ENCODE data around the gene PARL.
"Not testable (repeated sequence)": the region's sequence is repeated elsewhere in the genome, so short reads cannot be mapped to it uniquely, and the experiment has no call there.

Gene PARL

DNA sequence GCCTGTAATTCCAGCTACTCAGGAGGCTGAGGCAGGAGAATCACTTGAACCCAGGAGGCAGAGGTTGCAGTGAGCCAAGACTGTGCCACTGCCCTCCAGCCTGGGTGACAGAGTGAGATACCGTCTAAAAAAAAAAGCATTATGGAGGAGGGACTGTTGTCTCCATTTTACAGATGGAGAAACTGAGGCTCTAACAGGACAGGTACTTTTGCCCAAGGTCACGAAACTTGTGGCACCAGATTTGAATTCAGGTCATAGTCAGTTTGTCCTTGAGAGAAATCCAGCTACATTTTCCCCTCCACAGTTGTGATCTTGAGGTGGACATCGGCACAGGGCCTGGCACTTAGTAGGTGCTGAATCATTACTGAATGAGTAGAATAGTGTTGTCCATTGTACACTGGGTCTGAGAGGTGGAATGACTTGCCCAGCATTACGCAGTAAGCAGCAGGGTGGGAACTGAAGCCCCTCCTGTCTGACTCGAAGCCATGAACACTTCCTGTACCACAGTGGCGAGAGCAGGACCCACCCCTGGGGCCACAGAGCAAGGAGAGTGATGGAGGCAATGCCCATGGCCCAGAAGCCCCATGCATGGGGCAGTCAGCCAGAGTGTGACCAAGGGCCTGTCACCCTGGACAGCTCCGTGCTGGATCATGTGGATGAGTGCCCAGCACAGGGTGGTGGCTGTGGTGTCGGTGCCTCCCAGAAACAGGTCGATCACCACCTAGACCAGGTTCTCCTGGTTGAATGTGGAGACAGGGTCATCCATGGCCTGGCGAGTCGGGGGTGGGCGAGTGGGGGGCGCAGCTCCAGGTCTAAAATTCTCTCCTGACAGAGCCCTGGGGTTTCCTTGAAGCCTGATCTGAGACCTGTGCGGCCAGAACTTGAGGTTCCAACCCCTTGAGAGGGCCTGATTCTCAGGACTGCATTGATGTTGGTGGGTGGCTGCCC is 20.4 kb upstream of the PARL start:
- no peak for DNase-seq (ENCODE audit: low spot score)

DNA sequence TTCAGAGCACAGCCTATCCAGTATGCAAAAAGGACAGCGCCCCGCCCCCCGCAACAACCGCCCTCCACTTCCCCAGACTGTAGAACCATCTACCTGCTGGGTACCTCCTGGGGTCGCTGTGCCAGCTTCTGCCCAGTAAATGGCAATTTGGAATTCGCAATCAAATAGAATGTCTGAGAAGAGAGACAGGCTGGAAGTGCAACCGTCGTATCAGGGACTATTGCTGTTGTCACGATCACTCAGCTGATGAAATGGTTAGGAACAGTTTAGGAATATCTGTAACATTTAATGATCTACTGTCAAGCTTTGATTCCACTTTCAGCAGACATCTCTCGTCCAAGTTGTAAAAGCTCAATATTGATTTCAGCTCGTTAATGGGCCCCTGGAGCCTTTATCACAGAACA is 13.3 kb upstream of the PARL start:
- no peak for DNase-seq (ENCODE audit: low spot score)

DNA sequence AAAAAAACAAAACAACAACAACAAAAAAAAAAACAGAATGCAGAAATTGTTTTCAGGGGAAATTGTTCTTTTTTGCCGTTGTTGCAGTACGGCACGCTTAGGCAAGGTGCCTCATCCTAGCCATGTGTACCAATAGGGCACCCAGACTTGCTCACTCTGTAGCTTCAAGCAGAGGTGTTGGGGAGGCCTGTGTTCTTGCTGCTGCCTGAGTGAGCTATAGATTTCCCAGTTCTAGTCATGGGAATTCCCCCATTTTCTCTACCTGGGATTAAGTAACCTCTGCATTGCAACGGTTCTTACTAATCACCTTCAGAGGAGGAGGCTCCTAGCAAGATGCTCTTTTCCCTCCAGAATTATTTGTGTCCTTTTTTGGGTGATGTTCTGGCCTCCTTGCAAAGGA is 12.9 kb upstream of the PARL start:
- DNase-seq (ENCODE audit: low spot score), result no peak

DNA sequence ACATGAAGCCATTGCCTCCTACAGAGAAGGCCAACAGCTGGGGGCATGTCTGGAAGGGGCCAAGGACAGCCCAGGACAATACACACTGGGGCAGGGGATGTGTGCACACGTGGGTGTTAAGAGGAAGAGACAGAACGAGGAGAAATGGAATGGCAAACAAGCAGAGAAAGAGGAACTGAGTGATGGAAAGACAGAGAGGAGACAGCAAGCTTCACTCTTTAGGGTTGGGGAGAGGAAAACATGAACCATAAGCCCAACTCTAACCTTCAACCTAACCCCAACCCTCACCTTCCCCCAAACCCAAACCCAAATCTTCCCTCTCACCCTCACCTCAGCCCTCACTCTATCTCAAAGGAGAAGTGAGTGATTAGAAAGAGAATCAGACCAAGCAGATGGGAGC is 11.9 kb upstream of the PARL start:
- DNase-seq (ENCODE audit: low spot score), result no peak

GRCh38 chr3:183896184-183896583 is 11.5 kb upstream of the PARL start:
- DNase-seq (ENCODE audit: low spot score), result no peak

DNA sequence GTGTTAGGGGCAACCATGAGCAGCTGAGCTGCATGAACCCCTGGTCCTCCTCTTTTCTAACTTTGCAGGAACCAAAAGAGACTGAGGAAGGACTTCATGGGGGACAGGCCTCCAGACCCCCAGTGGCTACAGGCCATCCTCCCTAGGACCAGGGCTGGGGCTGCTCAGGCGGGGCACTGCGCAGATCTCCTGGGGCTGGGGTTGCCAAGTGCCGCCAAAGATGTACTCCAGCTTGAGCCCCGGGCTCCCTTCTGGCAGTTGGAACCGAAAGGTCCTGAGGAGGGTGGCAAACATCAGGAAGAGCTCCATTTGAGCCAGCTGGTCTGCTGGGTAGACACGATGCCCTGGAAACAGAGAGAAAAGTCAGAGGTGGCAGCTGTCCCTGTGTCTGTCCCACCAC is 11.1 kb upstream of the PARL start:
- DNase-seq (ENCODE audit: low spot score), result no peak

GRCh38 chr3:183895296-183895695 is 10.6 kb upstream of the PARL start:
- peak; percentile 88 for DNase-seq (ENCODE audit: low spot score)

- DNase-seq (ENCODE audit: low spot score), result no peak
Measured at GRCh38 chr3:183892610-183893214, 8.0 kb upstream of the PARL start.

GRCh38 chr3:183885766-183886165 is 1.1 kb upstream of the PARL start:
- DNase-seq (ENCODE audit: low spot score), result no peak

GRCh38 chr3:183884097-183884426 is 618 bp downstream of the PARL start:
- DNase-seq (ENCODE audit: low spot score), result no peak

GRCh38 chr3:183883291-183884096 is 1.2 kb downstream of the PARL start:
- DNase-seq (ENCODE audit: low spot score), result no peak

DNA sequence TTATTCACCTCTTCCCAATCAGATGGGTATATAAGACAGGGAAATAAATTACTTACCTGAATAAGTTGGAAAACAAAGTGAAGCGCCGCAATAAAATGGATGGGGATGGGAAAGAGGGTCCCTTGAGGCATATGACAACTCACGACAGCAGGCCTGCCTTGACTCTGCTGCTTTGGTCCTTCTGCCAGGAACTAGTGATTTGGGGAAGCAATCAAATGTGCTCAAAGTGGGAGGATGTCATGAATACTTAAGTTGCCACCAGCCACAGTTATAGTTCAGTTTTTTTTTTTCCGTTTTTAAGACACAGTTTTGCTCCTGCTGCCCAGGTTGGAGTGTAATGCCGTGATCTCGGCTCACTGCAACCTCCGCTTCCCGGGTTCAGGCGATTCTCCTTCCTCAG is 4.6 kb downstream of the PARL start:
- DNase-seq (ENCODE audit: low spot score), result no peak

GRCh38 chr3:183879243-183879642 is 5.4 kb downstream of the PARL start:
- DNase-seq (ENCODE audit: low spot score), result no peak

- no peak for DNase-seq (ENCODE audit: low spot score)
Measured at GRCh38 chr3:183878071-183878470, 6.6 kb downstream of the PARL start.

DNA sequence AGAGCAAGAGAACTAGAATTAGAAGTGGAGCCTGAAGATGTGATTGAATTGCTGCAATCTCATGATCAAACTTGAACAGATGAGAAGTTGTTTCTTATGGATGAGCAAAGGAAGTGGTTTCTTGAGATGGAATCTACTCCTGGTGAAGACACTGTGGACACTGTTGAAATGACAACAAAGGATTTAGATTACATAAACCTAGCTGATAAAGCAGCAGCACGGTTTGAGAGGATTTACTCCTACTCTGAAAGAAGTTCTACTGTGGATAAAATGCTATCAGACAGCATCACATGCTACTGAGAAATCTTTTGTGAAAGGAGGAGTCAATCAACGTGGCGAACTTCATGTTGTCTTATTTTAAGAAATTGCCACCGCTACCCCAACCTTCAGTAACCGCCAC is 7.5 kb downstream of the PARL start:
- not testable (repeated sequence) for DNase-seq (ENCODE audit: low spot score)

DNA sequence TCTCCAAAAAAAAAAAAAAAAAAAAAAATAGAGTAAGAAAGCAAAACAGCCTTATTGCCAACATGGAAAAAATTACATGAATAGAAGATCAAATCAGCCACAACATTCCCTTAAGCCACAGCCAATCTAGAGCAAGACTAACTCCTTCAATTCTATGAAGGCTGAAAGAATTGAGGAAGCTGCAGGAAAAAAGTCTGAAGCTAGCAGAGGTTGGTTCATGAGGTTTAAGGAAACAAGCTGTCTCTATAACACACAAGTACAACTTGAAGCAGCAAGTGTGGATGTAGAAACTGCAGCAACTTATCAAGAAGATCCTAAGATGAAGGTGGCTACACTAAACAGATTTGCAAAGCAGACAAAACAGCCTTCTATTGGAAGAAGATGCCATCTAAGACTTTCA is 9.3 kb downstream of the PARL start:
- DNase-seq (ENCODE audit: low spot score), result no peak

- no peak for DNase-seq (ENCODE audit: low spot score)
Measured at GRCh38 chr3:183873914-183874313, 10.8 kb downstream of the PARL start.

- no peak for DNase-seq (ENCODE audit: low spot score)
Measured at GRCh38 chr3:183871541-183871940, 13.1 kb downstream of the PARL start.

- no peak for DNase-seq (ENCODE audit: low spot score)
Measured at GRCh38 chr3:183870563-183870962, 14.1 kb downstream of the PARL start.

- DNase-seq (ENCODE audit: low spot score), result no peak
Measured at GRCh38 chr3:183868796-183869195, 15.9 kb downstream of the PARL start.

GRCh38 chr3:183862610-183863009 is 22.1 kb downstream of the PARL start:
- no peak for DNase-seq (ENCODE audit: low spot score)

DNA sequence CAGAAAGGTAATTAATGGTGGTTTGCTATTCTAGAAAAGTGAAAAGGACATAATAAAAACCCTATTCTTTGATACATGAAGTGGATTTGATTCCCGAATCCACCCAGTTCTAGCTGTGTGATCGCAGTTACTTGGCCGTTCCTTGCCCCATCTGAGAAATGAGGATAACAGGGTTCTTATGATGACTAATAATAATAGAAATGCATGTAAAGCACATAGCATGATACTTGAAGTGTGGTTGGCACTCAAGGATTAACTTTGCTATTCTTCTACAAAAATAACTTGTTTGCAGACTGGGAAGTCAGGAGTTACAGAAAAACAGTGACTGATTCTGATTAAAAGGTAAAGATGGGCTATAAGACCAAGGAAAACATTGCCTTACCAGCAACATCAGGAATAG is 26.8 kb downstream of the PARL start:
- DNase-seq (ENCODE audit: low spot score), result no peak
